H1 (cell line): Measurements from ENCODE around the gene DHRS2. TPM values are rescaled to one million over a fixed set of nuclear protein-coding genes. Genes with fewer than 3 reads are reported as not detected.

Source experiments
- CTCF ChIA-PET: fragments of 300-600 bp; sonication (Branson Sonifier 250); formaldehyde crosslinking; loops from one replicate; lab custom pipeline; 2021; ENCODE audit not compliant: partially characterized antibody; lab: Charles Lee
- POLR2A ChIA-PET: fragments of 300-600 bp; sonication (Branson Sonifier 250); formaldehyde crosslinking; loops from one replicate; lab custom pipeline; 2021; ENCODE audit warnings: inconsistent platforms; ENCODE audit not compliant: partially characterized antibody; lab: Charles Lee
- DNase-seq, 2 experiments: peaks; one replicate each; pipeline versions ENCODE4 v3.0.0 to v3.0.0-alpha.2; 2010 to 2022; ENCODE audit warnings: low spot score in 2 of 2, low read depth in 1 of 2, mixed read lengths in 1 of 2
- FAIRE-seq: peaks from 2 replicates; lab custom pipeline; 2011; peaks lifted over from hg19 to GRCh38; lab: Jason Lieb, UNC
- H2AFZ ChIP-seq: 2 replicates; pipeline ENCODE4 v1.8.1; 2012; ENCODE audit warnings: low read length, inconsistent platforms
- H2AK5ac ChIP-seq: 2 replicates; pipeline ENCODE4 v1.6.1; 2013; ENCODE audit warnings: low read depth, low read length
- H2BK120ac ChIP-seq: replicated peaks from 2 replicates; pipeline ENCODE3; 2013; ENCODE audit warnings: low read depth, low read length, inconsistent platforms
- H2BK12ac ChIP-seq: 2 replicates; pipeline ENCODE4 v1.6.1; 2013; ENCODE audit warnings: low read depth, low read length
- H2BK15ac ChIP-seq: 2 replicates; pipeline ENCODE4 v1.6.1; 2013; ENCODE audit warnings: low read length
- H2BK20ac ChIP-seq: 2 replicates; pipeline ENCODE4 v1.6.1; 2013; ENCODE audit warnings: low read length
- H2BK5ac ChIP-seq: 2 replicates; pipeline ENCODE4 v1.6.1; 2013; ENCODE audit warnings: low read depth, low read length
- H3K14ac ChIP-seq: 2 replicates; pipeline ENCODE4 v1.6.1; 2013; ENCODE audit warnings: inconsistent platforms; ENCODE audit not compliant: insufficient read length
- H3K18ac ChIP-seq: 2 replicates; pipeline ENCODE4 v1.6.1; 2013; ENCODE audit warnings: low read length; ENCODE audit errors: extremely low read depth
- H3K23ac ChIP-seq: 2 replicates; pipeline ENCODE4 v1.6.1; 2013; ENCODE audit warnings: inconsistent platforms; ENCODE audit not compliant: insufficient read length
- H3K23me2 ChIP-seq: 2 replicates; pipeline ENCODE4 v1.6.1; 2013; ENCODE audit warnings: low read depth, low read length
- H3K27ac ChIP-seq: 2 replicates; pipeline ENCODE4 v1.6.1; 2011; ENCODE audit warnings: low read depth, low read length, inconsistent platforms
- H3K27me3 ChIP-seq, 4 experiments: replicated peaks in 1 of 4; 1 replicate in 1 of 4; 2 replicates in 3 of 4; pipeline versions ENCODE4 v1.6.1 to v1.8.1; 2011 to 2013; ENCODE audit warnings: low read length in 3 of 4, mild to moderate bottlenecking in 3 of 4, inconsistent platforms in 2 of 4, mixed read lengths in 2 of 4, moderate library complexity in 1 of 4; ENCODE audit not compliant: control insufficient read depth in 3 of 4, insufficient read depth in 3 of 4; ENCODE audit errors: extremely low read depth in 1 of 4
- H3K36me3 ChIP-seq, 4 experiments: 2 replicates each; pipeline versions ENCODE4 v1.6.1 to v1.8.1; 2011 to 2013; ENCODE audit warnings: mild to moderate bottlenecking in 4 of 4, low read length in 3 of 4, moderate library complexity in 2 of 4, control low read depth in 1 of 4, inconsistent platforms in 1 of 4; ENCODE audit not compliant: insufficient read depth in 4 of 4, control insufficient read depth in 2 of 4
- H3K4ac ChIP-seq: replicated peaks from 2 replicates; pipeline ENCODE3; 2013; ENCODE audit warnings: low read length, low read depth, mixed read lengths, inconsistent platforms; ENCODE audit not compliant: insufficient read length
- H3K4me1 ChIP-seq, 4 experiments: replicated peaks in 1 of 4; 1 replicate in 1 of 4; 2 replicates in 3 of 4; pipeline versions ENCODE4 v1.6.1 to v1.8.1; 2011 to 2013; ENCODE audit warnings: low read length in 3 of 4, inconsistent platforms in 2 of 4, mixed read lengths in 1 of 4; ENCODE audit not compliant: insufficient read depth in 4 of 4, control insufficient read depth in 3 of 4
- H3K4me2 ChIP-seq, 2 experiments: 2 replicates each; pipeline versions ENCODE4 v1.6.1 to v1.8.1; 2011 to 2013; ENCODE audit warnings: low read depth in 2 of 2, low read length in 2 of 2, control low read depth in 1 of 2, inconsistent platforms in 1 of 2, mild to moderate bottlenecking in 1 of 2; ENCODE audit not compliant: insufficient read depth in 1 of 2
- H3K4me3 ChIP-seq, 4 experiments: fragments of 200-600, 300-600 bp in 1 of 4; sonication (generic), shearing (Covaris generic), sonication (Bioruptor Twin) in 1 of 4; 2 replicates each; pipeline versions ENCODE4 v1.5.1 to v1.8.1; 2011 to 2016; ENCODE audit warnings: low read length in 4 of 4, low read depth in 3 of 4, control low read depth in 2 of 4, inconsistent platforms in 2 of 4, mild to moderate bottlenecking in 2 of 4, mixed read lengths in 1 of 4, moderate library complexity in 1 of 4; ENCODE audit not compliant: insufficient read depth in 2 of 4; ENCODE audit errors: extremely low read depth in 1 of 4
- H3K56ac ChIP-seq: replicated peaks from 2 replicates; pipeline ENCODE3; 2013; ENCODE audit warnings: low read depth, mild to moderate bottlenecking, mixed read lengths, low read length, inconsistent platforms; ENCODE audit not compliant: insufficient read length
- H3K79me1 ChIP-seq: 2 replicates; pipeline ENCODE4 v1.6.1; 2013; ENCODE audit warnings: low read depth, low read length, control low read depth
- H3K79me2 ChIP-seq, 2 experiments: 2 replicates each; pipeline versions ENCODE4 v1.6.1 to v1.8.1; 2012 to 2013; ENCODE audit warnings: low read length in 2 of 2, mild to moderate bottlenecking in 2 of 2, inconsistent platforms in 1 of 2; ENCODE audit not compliant: insufficient read depth in 2 of 2, control insufficient read depth in 1 of 2
- H3K9ac ChIP-seq, 4 experiments: replicated peaks in 1 of 4; 1 replicate in 1 of 4; 2 replicates in 3 of 4; pipeline versions ENCODE4 v1.6.1 to v1.8.1; 2011 to 2013; ENCODE audit warnings: low read depth in 3 of 4, low read length in 3 of 4, control low read depth in 2 of 4, mild to moderate bottlenecking in 2 of 4, moderate library complexity in 2 of 4, inconsistent platforms in 1 of 4; ENCODE audit errors: extremely low read depth in 1 of 4
- H3K9me3 ChIP-seq, 2 experiments: 2 replicates each; pipeline versions ENCODE4 v1.6.1 to v1.8.1; 2012 to 2013; ENCODE audit warnings: mild to moderate bottlenecking in 2 of 2, moderate library complexity in 2 of 2, control low read depth in 1 of 2, inconsistent platforms in 1 of 2, low read depth in 1 of 2, low read length in 1 of 2, mixed read lengths in 1 of 2; ENCODE audit not compliant: insufficient read depth in 2 of 2
- H4K20me1 ChIP-seq, 2 experiments: replicated peaks in 1 of 2; 2 replicates each; pipeline versions ENCODE3 to v1.8.1; 2011 to 2013; ENCODE audit warnings: inconsistent platforms in 2 of 2, low read length in 2 of 2, mild to moderate bottlenecking in 1 of 2; ENCODE audit not compliant: insufficient read depth in 2 of 2, control insufficient read depth in 1 of 2
- H4K5ac ChIP-seq: 2 replicates; pipeline ENCODE4 v1.6.1; 2013; ENCODE audit warnings: low read length, low read depth, mixed read lengths, inconsistent platforms; ENCODE audit not compliant: insufficient read length
- H4K8ac ChIP-seq: 2 replicates; pipeline ENCODE4 v1.8.0; 2013; ENCODE audit warnings: mild to moderate bottlenecking, moderate library complexity, low read length, inconsistent platforms; ENCODE audit not compliant: insufficient read depth; ENCODE audit errors: extremely low read depth
- H4K91ac ChIP-seq: replicated peaks from 2 replicates; pipeline ENCODE3; 2013; ENCODE audit warnings: low read length, mixed read lengths, inconsistent platforms; ENCODE audit not compliant: insufficient read length
- CBX8 ChIP-seq: fragments of 300-800, 300-1000 bp; sonication (generic); IDR thresholded peaks from 2 replicates; pipeline ENCODE4 v1.7.1; 2016; ENCODE audit warnings: low read depth, low read length, borderline replicate concordance
- JUN ChIP-seq: IDR thresholded peaks from 2 replicates; pipeline ENCODE4 v1.6.1; 2011; ENCODE audit warnings: low read depth, mild to moderate bottlenecking, improper control_type of control experiment, low read length
- KDM4A ChIP-seq: IDR thresholded peaks from one replicate; pipeline ENCODE4 v1.7.1; 2012; ENCODE audit warnings: low read depth, mild to moderate bottlenecking, moderate library complexity, low read length, inconsistent platforms; ENCODE audit not compliant: severe bottlenecking
- NRF1 ChIP-seq: IDR thresholded peaks from 2 replicates; pipeline ENCODE4 v1.6.1; 2011; ENCODE audit warnings: mild to moderate bottlenecking, low read depth, low read length, improper control_type of control experiment
- SAP30 ChIP-seq: fragments of 300-600 bp; sonication (generic); IDR thresholded peaks from 2 replicates; pipeline ENCODE4 v1.7.1; 2012; ENCODE audit warnings: low read length, moderate library complexity, mild to moderate bottlenecking, inconsistent platforms; ENCODE audit not compliant: insufficient read depth, insufficient replicate concordance
- WGBS, 2 experiments: shearing (Covaris generic) in 1 of 2; methylation state at CpG; one replicate each; pipeline versions ENCODE4 v1.1.6 to v1.1.7; 2013 to 2015; ENCODE audit warnings: low lambda C conversion rate in 2 of 2, mixed read lengths in 2 of 2, inconsistent platforms in 1 of 2, low coverage in 1 of 2, missing lambda C conversion rate in 1 of 2; ENCODE audit not compliant: insufficient replicate concordance in 2 of 2, insufficient coverage in 1 of 2, insufficient read length in 1 of 2; ENCODE audit errors: extremely low coverage in 1 of 2, missing lambda C conversion rate in 1 of 2; 5-methylcytosine and 5-hydroxymethylcytosine counted together
- polyA plus RNA-seq, 7 experiments: library from polyadenylated mRNA; depleted of rRNA in 3 of 7; stranded (reverse) in 5 of 7; unstranded in 2 of 7; fragments of >200 nt in 5 of 7; fragments of 200-250 nt in 2 of 7; gene quantifications; 1 replicate in 5 of 7; 2 replicates in 1 of 7; 4 replicates in 1 of 7; pipeline versions ENCODE4 v1.2.1 to v1.2.3, GENCODE V29; 2011 to 2013; ENCODE audit warnings: missing spikeins in 2 of 7, mixed read lengths in 2 of 7
- total RNA-seq: library from RNA; stranded (reverse); fragmentation: NEBNext Ultra II Directional; extraction: Animal tissue kit (Norgen Biotek cat#: 25700); gene quantifications from 2 replicates; pipeline ENCODE4 v1.2.1, GENCODE V29; 2021

DHRS2 gene
- total and polyA plus RNA-seq, 2 of the 8 experiments (the other 6 are each of a cell fraction or from before 2014, with no cell fraction given): 1.1 to 3.5 TPM

DNA sequence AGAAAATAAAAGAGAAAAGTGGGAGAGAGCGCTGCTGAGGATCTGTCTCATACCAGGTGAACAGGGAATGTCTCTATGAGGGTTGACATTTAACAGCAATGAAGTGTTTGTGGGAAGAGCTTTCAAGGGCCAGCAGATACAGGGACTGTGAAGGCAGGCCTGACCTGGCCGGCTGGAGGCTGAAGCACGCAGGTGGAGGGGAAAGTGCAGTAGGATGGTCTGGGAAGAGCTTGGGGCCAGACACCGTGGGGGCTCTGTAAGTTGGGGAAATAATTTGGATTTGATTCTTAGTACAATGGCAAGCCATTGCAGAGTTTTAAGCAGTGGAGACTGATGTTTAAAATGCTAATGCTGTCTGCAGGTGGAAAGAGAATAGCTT is 23.8 kb upstream of the DHRS2 start:
- Histone ChIP-seq H2BK15ac (no peak overlapping the region), H3K23ac (no peak overlapping the region), H3K79me1 (no peaks in the 10 kb centered on the region), H2BK20ac (no peak overlapping the region), H2BK120ac (no peak overlapping the region), H3K4me2 (no peak overlapping the region), H4K5ac (no peak overlapping the region), H4K91ac (no peak overlapping the region), H3K27me3 (no peaks in the 10 kb centered on the region; a peak in 1 of 7 replicates), H3K9ac (no peak overlapping the region), H3K4me1 (no peaks in the 10 kb centered on the region), H3K4ac (no peak overlapping the region), H3K36me3 (no peaks in the 10 kb centered on the region), H3K79me2 (no peaks in the 10 kb centered on the region), H3K9me3 (no peaks in the 10 kb centered on the region), H2BK5ac (no peak overlapping the region), H3K27ac (no peak overlapping the region), H3K14ac (no peak overlapping the region), H3K23me2 (0 out of 2 replicates have a peak, but pooled peaks cover 3% of the 10 kb centered on the region), H2AFZ (no peak overlapping the region), H4K20me1 (no peaks in the 10 kb centered on the region), H4K8ac (no peak overlapping the region), H2BK12ac (no peak overlapping the region), H3K4me3 (no peak overlapping the region), H2AK5ac (no peak overlapping the region), H3K56ac (no peak overlapping the region), H3K18ac (no peak overlapping the region)
- FAIRE-seq: no peak
- ChIA-PET POLR2A (interaction anchor here (1.1 kb wide), 1 partner anchor 291 kb away, joined by 3 read pairs; the partner anchor contains the start of gene PABPN1), CTCF (interaction anchor here (0.6 to 6.2 kb wide), 7 partner anchors 13 to 299 kb away, joined by 3 to 53 read pairs (median 3); partner anchors contain the start of gene DHRS2)
- no peak for DNase-seq
- WGBS, 2 experiments: 75% methylated on average over 4 of the region's 4 CpGs; no CpG with 5 or more reads in 1 of the 2 experiments
- TF ChIP-seq KDM4A (no peak), CBX8 (no peak), SAP30 (no peak), NRF1 (no peak), JUN (no peak)
